Smooth muscle cell (in vitro differentiated cells): ENCODE data around the gene BLVRB. TPM values are rescaled to one million over a fixed set of nuclear protein-coding genes. Genes with fewer than 3 reads are reported as not detected.

Experiments
- DNase-seq: peaks from one replicate; lab custom pipeline; 2025; ENCODE audit not compliant: unreplicated experiment; lab: John Stamatoyannopoulos, UW
- H2AFZ ChIP-seq: fragments of 200-600 bp; sonication (generic); 2 replicates; pipeline ENCODE4 v1.6.0; 2016; ENCODE audit warnings: antibody characterized with exemption, low read depth, mild to moderate bottlenecking
- H3F3A ChIP-seq: fragments of 200-600 bp; sonication (generic); 2 replicates; pipeline ENCODE4 v1.6.0; 2017; ENCODE audit warnings: antibody characterized with exemption, low read depth
- H3K27ac ChIP-seq: fragments of 200-600 bp; sonication (generic); 2 replicates; pipeline ENCODE4 v1.5.1; 2016; ENCODE audit warnings: low read depth, mild to moderate bottlenecking
- H3K27me3 ChIP-seq: fragments of 200-600 bp; sonication (generic); 2 replicates; pipeline ENCODE4 v1.6.1; 2016; ENCODE audit warnings: low read depth, mild to moderate bottlenecking
- H3K36me3 ChIP-seq: fragments of 200-600 bp; sonication (generic); 2 replicates; pipeline ENCODE4 v1.5.1; 2016; ENCODE audit warnings: low read depth
- H3K4me1 ChIP-seq: fragments of 200-600 bp; sonication (generic); 2 replicates; pipeline ENCODE4 v1.5.1; 2016; ENCODE audit warnings: low read depth
- H3K4me2 ChIP-seq: fragments of 200-600 bp; sonication (generic); 2 replicates; pipeline ENCODE4 v1.6.0; 2016; ENCODE audit warnings: mild to moderate bottlenecking
- H3K4me3 ChIP-seq: fragments of 200-600 bp; sonication (generic); 2 replicates; pipeline ENCODE4 v1.5.1; 2016; ENCODE audit warnings: mild to moderate bottlenecking
- H3K79me2 ChIP-seq: fragments of 200-600 bp; sonication (generic); 2 replicates; pipeline ENCODE4 v1.6.0; 2016; ENCODE audit warnings: low read depth, mild to moderate bottlenecking
- H3K9ac ChIP-seq: fragments of 200-600 bp; sonication (generic); 2 replicates; pipeline ENCODE4 v1.6.0; 2016; ENCODE audit warnings: low read depth
- H3K9me3 ChIP-seq: fragments of 200-600 bp; sonication (generic); replicated peaks from 2 replicates; pipeline ENCODE4 v1.5.1; 2016; ENCODE audit warnings: low read depth
- H4K20me1 ChIP-seq: fragments of 200-600 bp; sonication (generic); 2 replicates; pipeline ENCODE4 v1.6.0; 2016; ENCODE audit warnings: low read depth
- CTCF ChIP-seq: fragments of 200-600 bp; sonication (generic); IDR thresholded peaks from 2 replicates; pipeline ENCODE4 v1.5.1; 2017; ENCODE audit warnings: borderline replicate concordance, mild to moderate bottlenecking, antibody characterized with exemption; ENCODE audit not compliant: insufficient read depth, poor library complexity, severe bottlenecking
- WGBS: methylation state at CpG from one replicate; pipeline ENCODE4 v1.1.7; 2016; ENCODE audit warnings: low lambda C conversion rate; 5-methylcytosine and 5-hydroxymethylcytosine counted together
- polyA plus RNA-seq: library from polyadenylated mRNA; unstranded; fragments of >200 nt; fragmentation: Nextera tagmentation; extraction: Ambion mirVana; gene quantifications from 2 replicates; pipeline ENCODE4 v1.2.1, GENCODE V29; 2016
- small RNA-seq: library from RNA; depleted of rRNA; stranded (forward); fragments of <200 nt; gene quantifications from one replicate; pipeline ENCODE3, GENCODE V24; 2014
- total RNA-seq: library from RNA; depleted of rRNA; stranded (reverse); fragments of >200 nt; gene quantifications from 2 replicates; pipeline ENCODE4 v1.2.3, GENCODE V29; 2014

BLVRB gene
- total and polyA plus RNA-seq, 2 experiments from 2014 or later, result 50.3 to 86.4 TPM

- no peaks in the 10 kb centered on the region for H3K27me3 ChIP-seq
- TF ChIP-seq CTCF, result no peak
- H3K4me3 ChIP-seq, result peak overlapping the region; percentile 62
- H3K27ac ChIP-seq, result peak overlapping the region; percentile 41
- H3K4me1 ChIP-seq, result no peaks in the 10 kb centered on the region
- no peaks in the 10 kb centered on the region for H3K79me2 ChIP-seq
- H2AFZ ChIP-seq, result peak overlapping the region; percentile 50
- H3K9me3 ChIP-seq, result no peaks in the 10 kb centered on the region
- no peaks in the 10 kb centered on the region for H3K36me3 ChIP-seq
- WGBS, result 3% methylated on average over 39 of the region's 41 CpGs
- H3K4me2 ChIP-seq, result peak overlapping the region; percentile 83
- DNase-seq, result peak; percentile 79
- H3F3A ChIP-seq, result no peaks in the 10 kb centered on the region
- H4K20me1 ChIP-seq, result no peaks in the 10 kb centered on the region
- H3K9ac ChIP-seq, result peak overlapping the region; percentile 20
Observed at GRCh38 chr19:40403262-40403984, 62.1 kb downstream of the BLVRB start.

DNA sequence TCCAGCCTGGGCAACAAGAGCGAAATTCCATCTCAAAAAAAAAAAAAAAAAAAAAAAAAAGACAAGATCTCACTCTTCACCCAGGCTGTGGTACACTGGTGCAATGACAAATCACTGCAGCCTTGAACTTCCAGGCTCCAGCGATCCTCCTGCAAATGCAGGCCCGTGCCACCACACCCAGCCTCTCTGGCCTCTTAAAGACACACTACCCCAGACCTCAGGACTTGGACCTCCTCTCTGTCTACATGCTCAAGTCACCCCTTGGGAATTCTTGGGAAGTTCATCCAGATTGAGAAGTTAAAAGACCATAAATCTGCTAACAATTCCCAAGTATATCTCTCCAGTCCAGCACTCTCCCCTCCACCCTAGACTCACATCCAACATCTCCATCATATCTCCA is 65.0 kb downstream of the BLVRB start:
- no peaks in the 10 kb centered on the region for H3K36me3 ChIP-seq
- H3K4me2 ChIP-seq, result no peak overlapping the region
- no peak overlapping the region for H3K27ac ChIP-seq
- no peaks in the 10 kb centered on the region for H4K20me1 ChIP-seq
- H3K4me1 ChIP-seq, result no peaks in the 10 kb centered on the region
- H3K4me3 ChIP-seq, result no peak overlapping the region
- H3K79me2 ChIP-seq, result no peaks in the 10 kb centered on the region
- no peaks in the 10 kb centered on the region for H3K27me3 ChIP-seq
- 38% methylated on average over 2 of the region's 3 CpGs for WGBS
- H3K9ac ChIP-seq, result no peak overlapping the region
- no peak for TF ChIP-seq CTCF
- no peak overlapping the region for H2AFZ ChIP-seq
- no peaks in the 10 kb centered on the region for H3K9me3 ChIP-seq
- no peaks in the 10 kb centered on the region for H3F3A ChIP-seq
- no peak for DNase-seq

DNA sequence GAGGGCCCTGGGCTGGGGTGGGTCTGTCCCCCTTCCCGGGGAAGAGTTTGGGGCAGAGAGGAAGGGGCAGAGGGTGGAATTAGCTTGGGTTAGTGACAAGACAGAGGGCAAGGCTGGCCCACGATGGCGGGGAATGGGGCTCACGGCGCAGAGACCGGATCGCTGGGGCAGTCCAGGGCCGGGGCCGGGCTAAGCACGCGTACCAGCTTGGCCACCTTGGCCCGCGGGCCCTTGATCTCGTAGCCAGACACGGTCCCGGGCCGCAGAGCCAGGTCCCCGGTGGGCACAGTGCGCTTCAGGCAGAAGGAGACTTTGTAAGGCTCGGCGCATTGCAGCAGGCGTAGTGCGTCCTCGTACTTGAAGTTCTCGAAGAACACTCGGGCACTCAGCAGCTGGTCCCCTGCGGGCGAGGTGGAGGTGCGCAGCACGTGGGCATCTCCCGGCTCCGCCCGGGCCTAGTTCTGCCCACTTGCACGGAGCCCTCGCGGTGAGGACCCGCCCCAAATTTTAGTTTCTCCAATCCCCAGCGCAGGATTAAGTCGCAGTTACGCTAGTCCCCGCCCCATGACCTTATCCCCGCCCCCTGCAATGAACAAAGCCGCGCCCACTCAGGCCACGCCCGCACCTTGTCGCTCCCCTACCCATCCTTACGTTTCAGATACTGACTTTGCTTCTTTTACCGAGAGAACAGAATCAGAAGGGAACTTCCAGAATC is 67.0 kb downstream of the BLVRB start:
- Histone ChIP-seq H3K27ac (no peak overlapping the region), H3K4me3 (no peak overlapping the region), H3K79me2 (no peaks in the 10 kb centered on the region), H3K9me3 (no peaks in the 10 kb centered on the region), H3F3A (no peaks in the 10 kb centered on the region), H4K20me1 (no peaks in the 10 kb centered on the region), H2AFZ (no peak overlapping the region), H3K27me3 (no peaks in the 10 kb centered on the region), H3K36me3 (no peaks in the 10 kb centered on the region), H3K9ac (no peak overlapping the region), H3K4me1 (no peaks in the 10 kb centered on the region), H3K4me2 (no peak overlapping the region)
- TF ChIP-seq CTCF, result no peak
- DNase-seq, result no peak
- 56% methylated on average over 46 of the region's 49 CpGs for WGBS

Small RNA genes lying within 50 kb of the gene (small RNA-seq; reads per million reads assigned to genes)
- not detected for gene RF00017

Other genes with a start within 250 kb of the BLVRB start
- gene TTC9B, start 247.4 kb downstream of the BLVRB start, total RNA-seq, result not detected in 2 replicates
- gene TTC9B, start 247.4 kb downstream of the BLVRB start, polyA plus RNA-seq, result 0.90 TPM in 1 of 2 replicates, not detected in the other
- gene CCNP, start 239.1 kb downstream of the BLVRB start, total RNA-seq, result not detected in 2 replicates
- 0.23 and 0.38 TPM in 2 replicates for gene CCNP, start 239.1 kb downstream of the BLVRB start, polyA plus RNA-seq
- 54.9 and 62.6 TPM in 2 replicates for gene AKT2, start 180.4 kb downstream of the BLVRB start, total RNA-seq
- gene AKT2, start 180.4 kb downstream of the BLVRB start, polyA plus RNA-seq, result 26.6 and 39.1 TPM in 2 replicates
- 6.3 and 7.6 TPM in 2 replicates for gene C19orf47, start 117.3 kb downstream of the BLVRB start, total RNA-seq
- 7.8 and 9.3 TPM in 2 replicates for gene C19orf47, start 117.3 kb downstream of the BLVRB start, polyA plus RNA-seq
- gene PLD3, start 117.0 kb downstream of the BLVRB start, total RNA-seq, result 716 and 737 TPM in 2 replicates
- 880 and 1,023 TPM in 2 replicates for gene PLD3, start 117.0 kb downstream of the BLVRB start, polyA plus RNA-seq
- gene HIPK4, start 75.6 kb downstream of the BLVRB start, total RNA-seq, result not detected in 2 replicates
- gene HIPK4, start 75.6 kb downstream of the BLVRB start, polyA plus RNA-seq, result 0.32 and 0.39 TPM in 2 replicates
- gene PRX, start 52.4 kb downstream of the BLVRB start, total RNA-seq, result 3.3 and 4.4 TPM in 2 replicates
- gene PRX, start 52.4 kb downstream of the BLVRB start, polyA plus RNA-seq, result 2.9 and 3.9 TPM in 2 replicates
- gene SERTAD1, start 39.8 kb downstream of the BLVRB start, total RNA-seq, result 44.0 and 44.9 TPM in 2 replicates
- 67.1 and 67.2 TPM in 2 replicates for gene SERTAD1, start 39.8 kb downstream of the BLVRB start, polyA plus RNA-seq
- 40.4 and 43.1 TPM in 2 replicates for gene SERTAD3, start 21.4 kb downstream of the BLVRB start, total RNA-seq
- 78.0 and 82.9 TPM in 2 replicates for gene SERTAD3, start 21.4 kb downstream of the BLVRB start, polyA plus RNA-seq
- 0.45 and 1.0 TPM in 2 replicates for gene SPTBN4, start 1.3 kb upstream of the BLVRB start, total RNA-seq
- gene SPTBN4, start 1.3 kb upstream of the BLVRB start, polyA plus RNA-seq, result 0.63 and 1.2 TPM in 2 replicates
- 38.8 and 40.9 TPM in 2 replicates for gene SHKBP1, start 111.1 kb upstream of the BLVRB start, total RNA-seq
- gene SHKBP1, start 111.1 kb upstream of the BLVRB start, polyA plus RNA-seq, result 90.8 and 102 TPM in 2 replicates
- 28.5 and 38.5 TPM in 2 replicates for gene LTBP4, start 135.6 kb upstream of the BLVRB start, total RNA-seq
- gene LTBP4, start 135.6 kb upstream of the BLVRB start, polyA plus RNA-seq, result 170 and 188 TPM in 2 replicates
- gene NUMBL, start 224.9 kb upstream of the BLVRB start, total RNA-seq, result 30.5 and 53.6 TPM in 2 replicates
- gene NUMBL, start 224.9 kb upstream of the BLVRB start, polyA plus RNA-seq, result 56.9 and 73.0 TPM in 2 replicates